Sigmoid colon (tissue), 3 donors: ENCODE results near the gene MTO1.

Experiments used
- POLR2A ChIP-seq, 2 donors: fragments of 450-650 bp; IDR thresholded peaks; one replicate each; pipeline ENCODE4 v1.6.1; 2016; ENCODE audit warnings: antibody characterized with exemption in 2 of 2, mild to moderate bottlenecking in 2 of 2, moderate library complexity in 2 of 2
- TF ChIP-seq, protein P1 (sequence below), 4 experiments: fragments of 450-650 bp in 3 of 4; fragments of 200-600 bp in 1 of 4; IDR thresholded peaks; one replicate each; pipeline ENCODE4 v1.5.1; 2016 to 2019; ENCODE audit warnings: antibody characterized with exemption in 4 of 4, mild to moderate bottlenecking in 3 of 4, moderate library complexity in 2 of 4

DNA sequence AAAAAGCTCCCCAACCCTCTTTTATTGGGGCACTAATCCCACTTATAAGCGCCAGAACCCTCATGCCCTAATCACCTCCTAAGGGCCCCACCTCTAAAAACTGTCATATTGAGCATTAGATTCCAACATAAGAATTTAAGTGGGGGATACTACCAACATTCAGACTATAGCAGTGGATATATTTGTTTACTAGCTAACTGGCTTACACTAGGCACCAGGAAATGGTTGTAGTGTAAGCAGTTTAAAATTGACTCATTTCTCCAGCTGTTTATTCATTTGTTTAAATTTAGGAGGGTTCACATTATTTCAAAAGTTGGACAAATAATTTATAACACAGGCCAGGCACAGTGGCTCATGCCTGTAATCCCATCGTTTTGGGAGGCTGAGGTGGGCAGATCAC lies 22.9 kb downstream of the MTO1 start:
- TF ChIP-seq, protein P1, sequence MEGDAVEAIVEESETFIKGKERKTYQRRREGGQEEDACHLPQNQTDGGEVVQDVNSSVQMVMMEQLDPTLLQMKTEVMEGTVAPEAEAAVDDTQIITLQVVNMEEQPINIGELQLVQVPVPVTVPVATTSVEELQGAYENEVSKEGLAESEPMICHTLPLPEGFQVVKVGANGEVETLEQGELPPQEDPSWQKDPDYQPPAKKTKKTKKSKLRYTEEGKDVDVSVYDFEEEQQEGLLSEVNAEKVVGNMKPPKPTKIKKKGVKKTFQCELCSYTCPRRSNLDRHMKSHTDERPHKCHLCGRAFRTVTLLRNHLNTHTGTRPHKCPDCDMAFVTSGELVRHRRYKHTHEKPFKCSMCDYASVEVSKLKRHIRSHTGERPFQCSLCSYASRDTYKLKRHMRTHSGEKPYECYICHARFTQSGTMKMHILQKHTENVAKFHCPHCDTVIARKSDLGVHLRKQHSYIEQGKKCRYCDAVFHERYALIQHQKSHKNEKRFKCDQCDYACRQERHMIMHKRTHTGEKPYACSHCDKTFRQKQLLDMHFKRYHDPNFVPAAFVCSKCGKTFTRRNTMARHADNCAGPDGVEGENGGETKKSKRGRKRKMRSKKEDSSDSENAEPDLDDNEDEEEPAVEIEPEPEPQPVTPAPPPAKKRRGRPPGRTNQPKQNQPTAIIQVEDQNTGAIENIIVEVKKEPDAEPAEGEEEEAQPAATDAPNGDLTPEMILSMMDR (IDR thresholded peaks at IDR 0.05): no peak
- no peak for TF ChIP-seq POLR2A (IDR thresholded peaks at IDR 0.05)
